MM.1S (cell line): ENCODE data around the gene FUZ.

ENCODE experiments used
- EZH2 ChIP-seq: fragments of 300-600 bp; sonication (generic); optimal IDR thresholded peaks from 2 replicates; pipeline ENCODE3; 2017; ENCODE audit warnings: low read depth, mild to moderate bottlenecking, antibody characterized with exemption, low read length, mixed read lengths
- TF ChIP-seq, protein P1 (sequence below): fragments of 300-600 bp; sonication (generic); IDR thresholded peaks from 2 replicates; pipeline ENCODE4 v1.5.1; 2016; ENCODE audit warnings: antibody characterized with exemption, low read length, mixed read lengths

DNA sequence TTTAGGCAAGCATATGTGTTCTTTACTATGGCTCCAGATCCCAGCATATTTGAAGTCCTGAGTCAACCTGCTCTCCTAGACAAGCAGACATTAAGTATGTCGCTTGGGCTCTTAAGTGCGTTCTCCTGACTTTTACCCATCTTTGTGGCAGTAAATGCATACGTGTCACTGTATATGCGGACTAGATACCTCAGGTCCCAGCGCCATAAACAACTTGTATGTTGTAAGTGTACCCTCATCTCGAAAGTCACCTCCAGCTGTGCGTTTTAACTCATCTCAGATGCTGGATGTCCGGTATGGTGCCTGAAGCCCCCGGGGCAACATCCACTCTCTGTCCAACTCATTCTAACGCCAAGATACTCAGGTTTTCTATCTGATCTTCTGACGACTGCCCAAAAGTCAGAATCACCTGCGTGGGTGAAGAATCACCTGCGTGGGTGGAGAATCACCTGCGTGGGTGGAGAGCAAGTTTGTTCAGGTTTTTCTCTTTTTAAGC lies 39.6 kb upstream of the FUZ start:
- TF ChIP-seq, protein P1, sequence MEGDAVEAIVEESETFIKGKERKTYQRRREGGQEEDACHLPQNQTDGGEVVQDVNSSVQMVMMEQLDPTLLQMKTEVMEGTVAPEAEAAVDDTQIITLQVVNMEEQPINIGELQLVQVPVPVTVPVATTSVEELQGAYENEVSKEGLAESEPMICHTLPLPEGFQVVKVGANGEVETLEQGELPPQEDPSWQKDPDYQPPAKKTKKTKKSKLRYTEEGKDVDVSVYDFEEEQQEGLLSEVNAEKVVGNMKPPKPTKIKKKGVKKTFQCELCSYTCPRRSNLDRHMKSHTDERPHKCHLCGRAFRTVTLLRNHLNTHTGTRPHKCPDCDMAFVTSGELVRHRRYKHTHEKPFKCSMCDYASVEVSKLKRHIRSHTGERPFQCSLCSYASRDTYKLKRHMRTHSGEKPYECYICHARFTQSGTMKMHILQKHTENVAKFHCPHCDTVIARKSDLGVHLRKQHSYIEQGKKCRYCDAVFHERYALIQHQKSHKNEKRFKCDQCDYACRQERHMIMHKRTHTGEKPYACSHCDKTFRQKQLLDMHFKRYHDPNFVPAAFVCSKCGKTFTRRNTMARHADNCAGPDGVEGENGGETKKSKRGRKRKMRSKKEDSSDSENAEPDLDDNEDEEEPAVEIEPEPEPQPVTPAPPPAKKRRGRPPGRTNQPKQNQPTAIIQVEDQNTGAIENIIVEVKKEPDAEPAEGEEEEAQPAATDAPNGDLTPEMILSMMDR, result no peak
- TF ChIP-seq EZH2, result no peak
